Smooth muscle cell of the brain vasculature (primary cell): Measurements from ENCODE around the gene LRMDA.
"Not testable (repeated sequence)": the region's sequence is repeated elsewhere in the genome, so short reads cannot be mapped to it uniquely, and the experiment has no call there.

Experiments
- DNase-seq: peaks from one replicate; pipeline ENCODE4 v3.0.0-alpha.2; 2012; ENCODE audit warnings: low read depth, low spot score

Gene LRMDA

GRCh38 chr10:75505840-75506506 lies 74.5 kb downstream of the LRMDA start:
- DNase-seq, result no peak

GRCh38 chr10:75506930-75507329 lies 75.5 kb downstream of the LRMDA start:
- DNase-seq, result no peak

- DNase-seq, result no peak
Observed at GRCh38 chr10:75507469-75507868, 76.0 kb downstream of the LRMDA start.

GRCh38 chr10:75508239-75508813 lies 76.9 kb downstream of the LRMDA start:
- no peak for DNase-seq

- DNase-seq, result no peak
Observed at GRCh38 chr10:75508814-75509306, 77.4 kb downstream of the LRMDA start.

- no peak for DNase-seq
Observed at GRCh38 chr10:75509706-75510105, 78.3 kb downstream of the LRMDA start.

- no peak for DNase-seq
Observed at GRCh38 chr10:75511011-75511410, 79.6 kb downstream of the LRMDA start.

- no peak for DNase-seq
Observed at GRCh38 chr10:75512203-75512933, 80.9 kb downstream of the LRMDA start.

GRCh38 chr10:75513292-75513885 lies 82.0 kb downstream of the LRMDA start:
- no peak for DNase-seq

- DNase-seq, result no peak
Observed at GRCh38 chr10:75514830-75515229, 83.4 kb downstream of the LRMDA start.

GRCh38 chr10:75516154-75516553 lies 84.7 kb downstream of the LRMDA start:
- not testable (repeated sequence) for DNase-seq

GRCh38 chr10:75519213-75519612 lies 87.8 kb downstream of the LRMDA start:
- not testable (repeated sequence) for DNase-seq

- DNase-seq, result not testable (repeated sequence)
Observed at GRCh38 chr10:75521194-75521829, 89.9 kb downstream of the LRMDA start.

- no peak for DNase-seq
Observed at GRCh38 chr10:75525067-75525466, 93.6 kb downstream of the LRMDA start.

GRCh38 chr10:75525646-75526045 lies 94.2 kb downstream of the LRMDA start:
- no peak for DNase-seq

- DNase-seq, result no peak
Observed at GRCh38 chr10:75527542-75527941, 96.1 kb downstream of the LRMDA start.

GRCh38 chr10:75528392-75528791 lies 97.0 kb downstream of the LRMDA start:
- DNase-seq, result no peak

- DNase-seq, result no peak
Observed at GRCh38 chr10:75530299-75530698, 98.9 kb downstream of the LRMDA start.

GRCh38 chr10:75531571-75532031 lies 100.2 kb downstream of the LRMDA start:
- no peak for DNase-seq

GRCh38 chr10:75532253-75532924 lies 101.0 kb downstream of the LRMDA start:
- DNase-seq, result no peak

- DNase-seq, result no peak
Observed at GRCh38 chr10:75538144-75538543, 106.7 kb downstream of the LRMDA start.
